ENCODE results near the gene ZSCAN5B. TPM values are rescaled to one million over a fixed set of nuclear protein-coding genes. Genes with fewer than 3 reads are reported as not detected.

Gene ZSCAN5B
- total RNA-seq, 1 experiment from 2014 or later: not detected

GRCh38 chr19:56167064-56167578, 30.5 kb downstream of the ZSCAN5B start:
- ATAC-seq (peak; percentile 43), DNase-seq (ENCODE audit: low spot score) (no peak)
- H3K9me3 Mint-ChIP-seq: no peaks in the 10 kb centered on the region
- H3K4me3 Mint-ChIP-seq: no peak overlapping the region
- H3K27ac Mint-ChIP-seq: no peak overlapping the region
- ChIA-PET CTCF (interaction anchor here (1.2 to 3.6 kb wide), 3 partner anchors 12 to 142 kb away, joined by 3 to 30 read pairs (median 4); no protein-coding TSS in a partner anchor), POLR2A (no interaction called here)
- H3K36me3 Mint-ChIP-seq: no peaks in the 10 kb centered on the region
- H3K27me3 Mint-ChIP-seq (ENCODE audit: low read depth): peaks cover 2% of the 10 kb centered on the region; the same call in 1 of the 2 replicates
- no peaks in the 10 kb centered on the region for H3K4me1 Mint-ChIP-seq
- no peak for TF ChIP-seq KAT7 (CRISPR knock-in tag; IDR thresholded peaks at IDR 0.05; ENCODE audit: borderline replicate concordance)
- TF ChIP-seq FOXP4 (CRISPR knock-in tag; IDR thresholded peaks at IDR 0.05): no peak
- TF ChIP-seq ZNF317 (CRISPR knock-in tag; IDR thresholded peaks at IDR 0.05; ENCODE audit: borderline replicate concordance, low read depth): peak; percentile 59; the same call in 1 of the 2 replicates

- peaks cover 11% of the 10 kb centered on the region for H3K36me3 Mint-ChIP-seq
- ChIA-PET CTCF (interaction anchor here (1.3 kb wide), 1 partner anchor 9 kb away, joined by 4 read pairs; no protein-coding TSS in a partner anchor), POLR2A (no interaction called here)
- H3K4me3 Mint-ChIP-seq: no peak overlapping the region
- no peaks in the 10 kb centered on the region for H3K9me3 Mint-ChIP-seq
- no peak for DNase-seq (ENCODE audit: low spot score)
- peaks cover 2% of the 10 kb centered on the region; the same call in 1 of the 2 replicates for H3K27me3 Mint-ChIP-seq (ENCODE audit: low read depth)
- H3K27ac Mint-ChIP-seq: no peak overlapping the region
- H3K4me1 Mint-ChIP-seq: no peaks in the 10 kb centered on the region
- no peak for ATAC-seq
- no peak for TF ChIP-seq E2F1 (CRISPR knock-in tag; IDR thresholded peaks at IDR 0.05)
- no peak for TF ChIP-seq NR2C2 (CRISPR knock-in tag; IDR thresholded peaks at IDR 0.05)
- no peak for TF ChIP-seq NFATC4 (CRISPR knock-in tag; IDR thresholded peaks at IDR 0.05)
- TF ChIP-seq ZNF232 (CRISPR knock-in tag; IDR thresholded peaks at IDR 0.05): no peak
- TF ChIP-seq HMGA2 (CRISPR knock-in tag; IDR thresholded peaks at IDR 0.05): no peak
- no peak for TF ChIP-seq HMGXB4 (CRISPR knock-in tag; IDR thresholded peaks at IDR 0.05)
- no peak for TF ChIP-seq TP53 (CRISPR knock-in tag; IDR thresholded peaks at IDR 0.05)
- TF ChIP-seq, protein P1, sequence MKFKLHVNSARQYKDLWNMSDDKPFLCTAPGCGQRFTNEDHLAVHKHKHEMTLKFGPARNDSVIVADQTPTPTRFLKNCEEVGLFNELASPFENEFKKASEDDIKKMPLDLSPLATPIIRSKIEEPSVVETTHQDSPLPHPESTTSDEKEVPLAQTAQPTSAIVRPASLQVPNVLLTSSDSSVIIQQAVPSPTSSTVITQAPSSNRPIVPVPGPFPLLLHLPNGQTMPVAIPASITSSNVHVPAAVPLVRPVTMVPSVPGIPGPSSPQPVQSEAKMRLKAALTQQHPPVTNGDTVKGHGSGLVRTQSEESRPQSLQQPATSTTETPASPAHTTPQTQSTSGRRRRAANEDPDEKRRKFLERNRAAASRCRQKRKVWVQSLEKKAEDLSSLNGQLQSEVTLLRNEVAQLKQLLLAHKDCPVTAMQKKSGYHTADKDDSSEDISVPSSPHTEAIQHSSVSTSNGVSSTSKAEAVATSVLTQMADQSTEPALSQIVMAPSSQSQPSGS (CRISPR knock-in tag; IDR thresholded peaks at IDR 0.05; ENCODE audit: borderline replicate concordance, low read depth): no peak
- no peak for TF ChIP-seq GTF2I (CRISPR knock-in tag; conservative IDR thresholded peaks at IDR 0.05)
- TF ChIP-seq JUN (CRISPR knock-in tag; IDR thresholded peaks at IDR 0.05): no peak
- TF ChIP-seq SP1 (CRISPR knock-in tag; conservative IDR thresholded peaks at IDR 0.05): no peak
- TF ChIP-seq SMAD3 (CRISPR knock-in tag; IDR thresholded peaks at IDR 0.05; ENCODE audit: borderline replicate concordance): no peak
- no peak for TF ChIP-seq IRF2 (CRISPR knock-in tag; IDR thresholded peaks at IDR 0.05; ENCODE audit: borderline replicate concordance, low read depth)
Observed at GRCh38 chr19:56163097-56163496, 34.5 kb downstream of the ZSCAN5B start.

GRCh38 chr19:56162258-56162657, 35.3 kb downstream of the ZSCAN5B start:
- CTCF ChIA-PET: interaction anchor here (0.6 to 0.8 kb wide), 2 partner anchors 9 to 31 kb away, joined by 3 read pairs; no protein-coding TSS in a partner anchor
- TF ChIP-seq HMGXB4 (CRISPR knock-in tag; IDR thresholded peaks at IDR 0.05): no peak
- no peak for TF ChIP-seq FOXP4 (CRISPR knock-in tag; IDR thresholded peaks at IDR 0.05)
- no peak for TF ChIP-seq ZNF671 (CRISPR knock-in tag; IDR thresholded peaks at IDR 0.05)
- TF ChIP-seq IRF1 (CRISPR knock-in tag; IDR thresholded peaks at IDR 0.05): no peak
- TF ChIP-seq TEAD1 (CRISPR knock-in tag; IDR thresholded peaks at IDR 0.05): no peak
- no peak for TF ChIP-seq CREB1 (CRISPR knock-in tag; IDR thresholded peaks at IDR 0.05)

More at GRCh38 chr19:56162258-56162657, 35.3 kb downstream of the ZSCAN5B start:
- no peaks in the 10 kb centered on the region for H3K27me3 Mint-ChIP-seq (ENCODE audit: low read depth)
- POLR2A ChIA-PET: no interaction called here
- H3K4me3 Mint-ChIP-seq: no peak overlapping the region
- no peaks in the 10 kb centered on the region for H3K9me3 Mint-ChIP-seq
- H3K4me1 Mint-ChIP-seq: no peaks in the 10 kb centered on the region
- no peak overlapping the region for H3K27ac Mint-ChIP-seq
- DNase-seq (ENCODE audit: low spot score) (no peak), ATAC-seq (no peak)
- peaks cover 17% of the 10 kb centered on the region for H3K36me3 Mint-ChIP-seq

Measured in WTC11 (cell line).